HAP-1 (cell line): Measurements from ENCODE around the gene UBE3C.
"Not testable (repeated sequence)": the region's sequence is repeated elsewhere in the genome, so short reads cannot be mapped to it uniquely, and the experiment has no call there.

Experiments used
- DNase-seq, 2 experiments: peaks; one replicate each; pipeline ENCODE4 v3.0.0-alpha.2; 2016 to 2020; ENCODE audit warnings: low spot score in 2 of 2
- H3K27me3 ChIP-seq: fragments of 250-450 bp; sonication (Bioruptor Pico); 2 replicates; pipeline ENCODE4 v1.5.1; 2020; ENCODE audit warnings: low read depth, mild to moderate bottlenecking, moderate library complexity
- H3K36me3 ChIP-seq: fragments of 250-450 bp; sonication (Bioruptor Pico); replicated peaks from 2 replicates; pipeline ENCODE4 v1.5.1; 2020; ENCODE audit warnings: mild to moderate bottlenecking
- H3K4me1 ChIP-seq: fragments of 250-450 bp; sonication (Bioruptor Pico); 2 replicates; pipeline ENCODE4 v1.5.1; 2020; ENCODE audit warnings: mild to moderate bottlenecking
- H3K4me3 ChIP-seq: fragments of 250-450 bp; sonication (Bioruptor Pico); 2 replicates; pipeline ENCODE4 v1.5.1; 2020; ENCODE audit warnings: mild to moderate bottlenecking, moderate library complexity
- H3K9me3 ChIP-seq: fragments of 250-450 bp; sonication (Bioruptor Pico); 2 replicates; pipeline ENCODE4 v1.5.1; 2020; ENCODE audit warnings: mild to moderate bottlenecking, moderate library complexity
- in situ Hi-C: fragments of 300-500 bp; cut with MboI; formaldehyde crosslinking; loops from 3 replicates; pipeline ENCODE4 v1.14.3; 2020; ENCODE audit warnings: low sequenced_read_pairs, inconsistent platforms, mixed read lengths

UBE3C gene

DNA sequence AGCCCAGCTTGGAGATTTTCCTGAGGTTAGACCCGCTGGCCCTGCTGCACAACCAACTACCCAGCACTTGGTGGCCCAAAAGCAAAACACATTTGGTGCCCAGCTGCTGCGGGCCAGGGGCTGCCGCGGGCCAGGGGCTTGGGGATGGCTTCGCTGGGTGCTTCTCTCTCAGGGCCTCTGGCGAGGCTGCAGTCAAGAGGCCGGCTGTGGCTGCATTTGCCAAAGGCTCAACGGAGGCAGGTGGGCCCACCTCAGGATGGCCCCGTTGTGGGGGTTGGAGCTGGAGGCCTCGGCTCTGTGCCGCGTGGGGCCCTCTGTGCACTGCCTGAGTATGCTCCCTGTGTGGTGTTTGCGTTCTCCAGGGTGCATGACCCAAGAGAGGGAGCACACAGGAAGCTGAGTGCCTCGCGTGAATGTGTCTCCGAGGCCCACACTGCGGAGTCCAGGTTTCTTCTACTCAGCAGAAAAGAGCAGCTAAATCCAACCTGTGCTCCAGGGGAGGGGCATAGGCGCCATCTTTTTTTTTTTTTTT is 17.5 kb upstream of the UBE3C start:
- Histone ChIP-seq H3K4me1 (no peaks in the 10 kb centered on the region), H3K36me3 (no peaks in the 10 kb centered on the region), H3K9me3 (no peaks in the 10 kb centered on the region), H3K27me3 (no peaks in the 10 kb centered on the region), H3K4me3 (no peak overlapping the region)
- in situ Hi-C loops: no loop called here
- no peak for DNase-seq

DNA sequence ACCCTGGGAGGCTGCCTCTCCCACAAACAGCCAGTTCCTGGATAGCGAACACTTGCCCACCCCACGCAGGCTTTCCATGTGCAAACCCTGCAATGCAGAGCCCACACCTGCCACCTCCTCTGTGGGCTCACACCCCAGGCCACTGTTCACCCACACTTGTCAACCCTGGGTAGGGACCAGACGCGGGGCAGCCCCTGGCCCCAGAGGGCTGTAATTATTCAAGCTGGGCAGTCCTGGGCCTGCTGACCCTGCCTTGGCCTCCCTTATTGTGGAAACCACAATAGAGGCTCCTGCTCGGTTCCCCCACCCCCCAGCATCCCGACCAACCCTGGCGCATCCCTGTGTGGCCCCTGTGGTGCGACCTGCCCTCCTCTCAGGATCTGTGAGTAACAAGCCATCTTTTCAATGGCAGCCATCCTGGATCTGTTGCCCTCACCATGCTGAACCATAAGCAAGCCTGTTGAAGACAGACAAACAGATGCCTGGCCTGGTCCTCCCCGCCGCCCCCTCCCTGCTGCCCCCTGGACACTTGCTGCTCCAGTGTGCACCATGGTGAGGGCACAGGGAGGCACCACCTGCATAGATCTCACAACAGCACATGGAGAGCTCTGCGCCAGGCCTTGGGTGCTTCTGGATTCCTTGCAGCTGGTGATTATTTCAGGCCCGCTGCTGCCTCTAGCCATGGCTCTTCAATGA is 15.8 kb upstream of the UBE3C start:
- H3K4me3 ChIP-seq: no peak overlapping the region
- DNase-seq: no peak
- H3K27me3 ChIP-seq: no peaks in the 10 kb centered on the region
- in situ Hi-C loops: no loop called here
- H3K9me3 ChIP-seq: no peaks in the 10 kb centered on the region
- no peaks in the 10 kb centered on the region for H3K36me3 ChIP-seq
- no peaks in the 10 kb centered on the region for H3K4me1 ChIP-seq

GRCh38 chr7:157124690-157125089 is 14.0 kb upstream of the UBE3C start:
- in situ Hi-C loops: no loop called here
- H3K27me3 ChIP-seq: no peaks in the 10 kb centered on the region
- no peak for DNase-seq
- no peaks in the 10 kb centered on the region for H3K9me3 ChIP-seq
- H3K36me3 ChIP-seq: no peaks in the 10 kb centered on the region
- no peak overlapping the region for H3K4me3 ChIP-seq
- H3K4me1 ChIP-seq: no peaks in the 10 kb centered on the region

- Histone ChIP-seq H3K9me3 (no peaks in the 10 kb centered on the region), H3K27me3 (0 out of 2 replicates have a peak, but pooled peaks cover 3% of the 10 kb centered on the region), H3K4me1 (no peaks in the 10 kb centered on the region), H3K4me3 (no peak overlapping the region), H3K36me3 (no peaks in the 10 kb centered on the region)
- DNase-seq: no peak
- in situ Hi-C loops: no loop called here
Measured at GRCh38 chr7:157125376-157126223, 13.1 kb upstream of the UBE3C start.

- Histone ChIP-seq H3K36me3 (no peaks in the 10 kb centered on the region), H3K4me1 (no peaks in the 10 kb centered on the region), H3K9me3 (no peaks in the 10 kb centered on the region), H3K27me3 (peaks cover 6% of the 10 kb centered on the region; the same call in 1 of the 2 replicates), H3K4me3 (no peak overlapping the region)
- DNase-seq: no peak
- in situ Hi-C loops: no loop called here
Measured at GRCh38 chr7:157126921-157127320, 11.8 kb upstream of the UBE3C start.

GRCh38 chr7:157129200-157129599 is 9.5 kb upstream of the UBE3C start:
- H3K4me1 ChIP-seq: no peaks in the 10 kb centered on the region
- no peaks in the 10 kb centered on the region for H3K9me3 ChIP-seq
- no peaks in the 10 kb centered on the region for H3K36me3 ChIP-seq
- in situ Hi-C loops: no loop called here
- no peak for DNase-seq
- H3K27me3 ChIP-seq: peaks cover 6% of the 10 kb centered on the region; the same call in 1 of the 2 replicates
- no peak overlapping the region for H3K4me3 ChIP-seq

DNA sequence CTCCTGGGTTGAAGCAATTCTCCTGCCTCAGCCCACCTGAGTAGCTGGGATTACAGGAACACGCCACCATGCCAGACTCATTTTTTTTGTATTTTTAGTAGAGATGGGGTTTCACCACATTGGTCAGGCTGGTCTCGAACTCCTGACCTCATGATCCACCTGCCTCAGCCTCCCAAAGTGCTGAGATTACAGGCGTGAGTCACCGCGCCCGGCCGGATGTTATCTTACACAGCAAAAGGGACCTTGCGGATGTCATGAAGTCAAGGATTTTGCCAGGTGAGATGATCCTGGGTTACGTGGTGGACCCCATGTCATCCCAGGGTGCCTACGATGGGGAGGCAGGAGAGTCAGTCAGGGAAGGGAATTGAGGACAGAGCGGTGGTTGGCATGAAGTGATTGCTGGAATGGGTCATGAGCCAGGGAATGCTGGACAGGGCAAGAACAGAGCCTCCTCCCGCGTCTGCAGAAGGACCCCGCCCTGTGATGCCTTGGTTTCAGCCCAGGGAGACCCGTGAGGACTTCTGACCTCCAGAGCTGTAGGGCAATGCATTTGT is 8.7 kb upstream of the UBE3C start:
- in situ Hi-C loops: no loop called here

GRCh38 chr7:157130849-157131248 is 7.9 kb upstream of the UBE3C start:
- H3K36me3 ChIP-seq, DNase-seq, in situ Hi-C loops, H3K9me3 ChIP-seq, H3K27me3 ChIP-seq, H3K4me3 ChIP-seq, H3K4me1 ChIP-seq: not testable (repeated sequence)

More for the DNA sequence above, 8.7 kb upstream of the UBE3C start:
- DNase-seq: no peak
- H3K4me1 ChIP-seq: no peaks in the 10 kb centered on the region
- peaks cover 6% of the 10 kb centered on the region; the same call in 1 of the 2 replicates for H3K27me3 ChIP-seq
- no peaks in the 10 kb centered on the region for H3K36me3 ChIP-seq
- H3K9me3 ChIP-seq: no peaks in the 10 kb centered on the region
- no peak overlapping the region for H3K4me3 ChIP-seq

GRCh38 chr7:157132796-157133195 is 5.9 kb upstream of the UBE3C start:
- peaks cover 6% of the 10 kb centered on the region; the same call in 1 of the 2 replicates for H3K27me3 ChIP-seq
- no peak overlapping the region for H3K4me3 ChIP-seq
- H3K4me1 ChIP-seq: no peaks in the 10 kb centered on the region; the same call in 1 of the 2 replicates
- no peak for DNase-seq
- no peaks in the 10 kb centered on the region for H3K9me3 ChIP-seq
- no peaks in the 10 kb centered on the region for H3K36me3 ChIP-seq
- in situ Hi-C loops: no loop called here

DNA sequence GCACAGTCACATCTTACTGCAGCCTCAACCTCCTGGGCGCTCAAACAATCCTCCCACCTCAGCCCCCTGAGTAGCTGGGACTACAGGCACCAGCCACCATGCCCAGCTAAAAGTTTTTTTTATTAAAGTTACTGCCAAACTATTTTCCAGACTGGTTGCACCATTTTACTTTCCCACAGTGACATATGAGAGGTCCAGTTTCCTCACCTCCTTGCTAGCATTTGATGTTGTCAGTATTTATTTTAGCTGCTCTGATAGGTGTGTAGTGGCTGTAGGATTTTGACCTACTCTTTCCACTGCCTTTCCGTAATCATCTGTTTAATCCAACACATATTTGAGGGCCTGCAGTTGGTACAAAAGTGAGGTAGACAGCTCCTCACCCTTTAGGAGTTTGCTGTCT is 5.4 kb upstream of the UBE3C start:
- H3K27me3 ChIP-seq: peaks cover 6% of the 10 kb centered on the region; the same call in 1 of the 2 replicates
- in situ Hi-C loops: no loop called here
- H3K4me1 ChIP-seq: peaks cover 5% of the 10 kb centered on the region
- no peaks in the 10 kb centered on the region for H3K36me3 ChIP-seq
- no peak overlapping the region for H3K4me3 ChIP-seq
- H3K9me3 ChIP-seq: no peaks in the 10 kb centered on the region
- no peak for DNase-seq

GRCh38 chr7:157136372-157136771 is 2.4 kb upstream of the UBE3C start:
- H3K4me1 ChIP-seq: peaks cover 13% of the 10 kb centered on the region
- no peak for DNase-seq
- in situ Hi-C loops: no loop called here
- peaks cover 13% of the 10 kb centered on the region for H3K36me3 ChIP-seq
- H3K4me3 ChIP-seq: no peak overlapping the region
- no peaks in the 10 kb centered on the region; the same call in 1 of the 2 replicates for H3K9me3 ChIP-seq
- no peaks in the 10 kb centered on the region for H3K27me3 ChIP-seq

GRCh38 chr7:157138101-157138423 is 664 bp upstream of the UBE3C start:
- Histone ChIP-seq H3K36me3 (peaks cover 30% of the 10 kb centered on the region), H3K4me1 (peaks cover 24% of the 10 kb centered on the region), H3K4me3 (peak overlapping the region; percentile 37), H3K27me3 (no peaks in the 10 kb centered on the region), H3K9me3 (no peaks in the 10 kb centered on the region; the same call in 1 of the 2 replicates)
- no peak for DNase-seq
- in situ Hi-C loops: no loop called here

GRCh38 chr7:157139111-157139809 is 534 bp downstream of the UBE3C start:
- DNase-seq: no peak
- no peaks in the 10 kb centered on the region for H3K27me3 ChIP-seq
- in situ Hi-C loops: no loop called here

More at GRCh38 chr7:157139111-157139809, 534 bp downstream of the UBE3C start:
- peak overlapping the region; percentile 71 for H3K4me3 ChIP-seq
- peaks cover 24% of the 10 kb centered on the region for H3K4me1 ChIP-seq
- H3K9me3 ChIP-seq: no peaks in the 10 kb centered on the region; the same call in 1 of the 2 replicates
- peaks cover 40% of the 10 kb centered on the region for H3K36me3 ChIP-seq
